GM21381 (cell line): ENCODE results near the gene PITPNM3.
"Not testable (repeated sequence)": the region's sequence is repeated elsewhere in the genome, so short reads cannot be mapped to it uniquely, and the experiment has no call there.

Experiments used
- ATAC-seq: cut with Tn5 transposase; IDR thresholded peaks from one replicate; pipeline ENCODE4 v1.9.1; 2021; ENCODE audit warnings: mild to moderate bottlenecking, moderate library complexity; ENCODE audit not compliant: unreplicated experiment

Gene PITPNM3

GRCh38 chr17:6482796-6483195 lies 73.6 kb downstream of the PITPNM3 start:
- not testable (repeated sequence) for ATAC-seq

GRCh38 chr17:6482105-6482455 lies 74.3 kb downstream of the PITPNM3 start:
- no peak for ATAC-seq

GRCh38 chr17:6480303-6480675 lies 76.1 kb downstream of the PITPNM3 start:
- ATAC-seq = no peak

- ATAC-seq = no peak
Observed at GRCh38 chr17:6479622-6480302, 76.6 kb downstream of the PITPNM3 start.

GRCh38 chr17:6478486-6478885 lies 77.9 kb downstream of the PITPNM3 start:
- ATAC-seq = no peak

GRCh38 chr17:6477831-6478383 lies 78.4 kb downstream of the PITPNM3 start:
- no peak for ATAC-seq

GRCh38 chr17:6476810-6477179 lies 79.6 kb downstream of the PITPNM3 start:
- ATAC-seq = no peak

- no peak for ATAC-seq
Observed at GRCh38 chr17:6476076-6476809, 80.1 kb downstream of the PITPNM3 start.

GRCh38 chr17:6475411-6475810 lies 80.9 kb downstream of the PITPNM3 start:
- no peak for ATAC-seq

GRCh38 chr17:6474906-6475305 lies 81.4 kb downstream of the PITPNM3 start:
- ATAC-seq = no peak

- no peak for ATAC-seq
Observed at GRCh38 chr17:6474376-6474775, 82.0 kb downstream of the PITPNM3 start.

- ATAC-seq = no peak
Observed at GRCh38 chr17:6473128-6473767, 83.1 kb downstream of the PITPNM3 start.

- no peak for ATAC-seq
Observed at GRCh38 chr17:6472517-6472916, 83.8 kb downstream of the PITPNM3 start.

- ATAC-seq = no peak
Observed at GRCh38 chr17:6471531-6472465, 84.6 kb downstream of the PITPNM3 start.

GRCh38 chr17:6470751-6471521 lies 85.4 kb downstream of the PITPNM3 start:
- no peak for ATAC-seq

- ATAC-seq = no peak
Observed at GRCh38 chr17:6470146-6470718, 86.1 kb downstream of the PITPNM3 start.

GRCh38 chr17:6468051-6468790 lies 88.1 kb downstream of the PITPNM3 start:
- ATAC-seq = no peak

GRCh38 chr17:6467567-6467966 lies 88.8 kb downstream of the PITPNM3 start:
- ATAC-seq = no peak
